ENCODE measurements around the gene MRAP2. TPM values are rescaled to one million over a fixed set of nuclear protein-coding genes. Genes with fewer than 3 reads are reported as not detected.

Gene MRAP2
- total RNA-seq, 1 experiment from 2014 or later = 0.07 TPM

DNA sequence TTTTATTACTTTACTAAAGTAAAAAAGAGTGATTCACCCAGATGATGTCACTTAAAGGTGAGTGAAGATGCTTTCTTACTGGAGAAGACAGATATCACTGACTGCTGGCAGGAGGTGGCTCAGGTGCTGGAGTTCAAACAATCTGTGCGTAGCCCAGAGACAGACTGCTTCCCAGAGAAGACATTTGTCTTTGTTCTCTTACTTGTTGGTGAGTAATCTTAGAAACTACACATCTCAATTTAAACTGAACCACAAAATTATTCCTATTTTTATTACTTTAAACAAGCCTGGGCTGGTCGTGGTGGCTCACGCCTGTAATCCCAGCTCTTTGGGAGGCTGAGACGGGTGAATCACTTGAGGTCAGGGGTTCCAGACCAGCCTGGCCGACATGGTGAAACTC, 101.7 kb downstream of the MRAP2 start:
- intact Hi-C loops (cut with micrococcal nuclease) = no loop called here
- Histone ChIP-seq H3K36me3 (ENCODE audit: low read depth, low read length) (no peaks in the 10 kb centered on the region), H4K20me1 (ENCODE audit: low read length) (no peaks in the 10 kb centered on the region), H3K4me1 (ENCODE audit: insufficient read depth, low read length) (no peaks in the 10 kb centered on the region), H3K4me3 (ENCODE audit: low read length) (no peak overlapping the region), H3K9me2 (replicated peaks; ENCODE audit: low read length) (no peaks in the 10 kb centered on the region), H3K4me2 (ENCODE audit: low read length) (no peak overlapping the region), H3F3A (ENCODE audit: low read length, unreplicated experiment) (no peaks in the 10 kb centered on the region), H3K79me2 (ENCODE audit: low read length) (no peaks in the 10 kb centered on the region), H3K27ac (ENCODE audit: low read length) (no peak overlapping the region), H3K9ac (ENCODE audit: low read length) (no peak overlapping the region), H3K9me3 (ENCODE audit: low read length) (no peaks in the 10 kb centered on the region), H2AFZ (ENCODE audit: low read length) (no peak overlapping the region), H3K27me3 (ENCODE audit: low read length) (no peaks in the 10 kb centered on the region)
- ChIA-PET CTCF (no interaction called here), POLR2A (ENCODE audit: unreplicated experiment) (no interaction called here)
- no TSS peak for BruUV-seq (replicated peaks)
- ATAC-seq (no peak), DNase-seq (no peak)
- TF ChIP-seq EZH2 (IDR thresholded peaks at IDR 0.05; ENCODE audit: low read length, unreplicated experiment) = no peak
- TF ChIP-seq, protein P1, sequence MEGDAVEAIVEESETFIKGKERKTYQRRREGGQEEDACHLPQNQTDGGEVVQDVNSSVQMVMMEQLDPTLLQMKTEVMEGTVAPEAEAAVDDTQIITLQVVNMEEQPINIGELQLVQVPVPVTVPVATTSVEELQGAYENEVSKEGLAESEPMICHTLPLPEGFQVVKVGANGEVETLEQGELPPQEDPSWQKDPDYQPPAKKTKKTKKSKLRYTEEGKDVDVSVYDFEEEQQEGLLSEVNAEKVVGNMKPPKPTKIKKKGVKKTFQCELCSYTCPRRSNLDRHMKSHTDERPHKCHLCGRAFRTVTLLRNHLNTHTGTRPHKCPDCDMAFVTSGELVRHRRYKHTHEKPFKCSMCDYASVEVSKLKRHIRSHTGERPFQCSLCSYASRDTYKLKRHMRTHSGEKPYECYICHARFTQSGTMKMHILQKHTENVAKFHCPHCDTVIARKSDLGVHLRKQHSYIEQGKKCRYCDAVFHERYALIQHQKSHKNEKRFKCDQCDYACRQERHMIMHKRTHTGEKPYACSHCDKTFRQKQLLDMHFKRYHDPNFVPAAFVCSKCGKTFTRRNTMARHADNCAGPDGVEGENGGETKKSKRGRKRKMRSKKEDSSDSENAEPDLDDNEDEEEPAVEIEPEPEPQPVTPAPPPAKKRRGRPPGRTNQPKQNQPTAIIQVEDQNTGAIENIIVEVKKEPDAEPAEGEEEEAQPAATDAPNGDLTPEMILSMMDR (conservative IDR thresholded peaks at IDR 0.05; ENCODE audit: low read depth, low read length) = no peak
- no peak for TF ChIP-seq EZH2phosphoT487 (IDR thresholded peaks at IDR 0.05; ENCODE audit: borderline replicate concordance, low read length)

DNA sequence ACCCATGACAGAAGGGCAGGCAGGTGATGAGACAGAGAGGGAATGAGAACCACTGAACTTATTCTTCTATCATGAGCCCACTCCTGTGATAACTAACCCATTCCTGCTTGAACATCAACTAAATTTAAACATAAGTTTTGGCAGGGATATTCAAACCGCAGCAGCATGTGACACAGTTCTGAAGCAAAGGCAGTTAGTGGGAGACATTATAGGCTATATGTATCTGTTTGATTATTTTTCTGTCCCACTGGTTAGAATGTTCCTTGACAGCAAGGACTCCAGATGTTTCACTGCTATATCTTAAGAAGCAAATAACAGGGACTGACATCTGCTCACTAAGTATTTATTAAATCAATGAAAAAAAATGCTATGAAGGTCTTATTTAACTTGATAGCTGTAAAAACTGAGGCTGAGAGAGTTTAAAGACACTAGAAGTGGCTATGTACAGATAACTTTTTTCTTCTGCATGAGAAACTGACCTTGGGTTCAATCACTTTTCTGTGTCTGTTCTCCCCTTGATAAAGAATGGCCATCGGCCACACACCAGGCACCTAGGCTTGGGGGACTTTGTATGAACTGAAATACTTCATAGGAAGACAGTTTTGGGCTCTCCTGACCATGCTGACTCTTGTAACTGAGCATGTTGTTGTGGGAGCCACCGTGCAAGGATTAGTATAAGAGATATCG, 102.9 kb downstream of the MRAP2 start:
- BruUV-seq (replicated peaks) = no TSS peak
- CTCF ChIA-PET = no interaction called here
- H3K79me2 ChIP-seq (ENCODE audit: low read length) = no peaks in the 10 kb centered on the region

DNA sequence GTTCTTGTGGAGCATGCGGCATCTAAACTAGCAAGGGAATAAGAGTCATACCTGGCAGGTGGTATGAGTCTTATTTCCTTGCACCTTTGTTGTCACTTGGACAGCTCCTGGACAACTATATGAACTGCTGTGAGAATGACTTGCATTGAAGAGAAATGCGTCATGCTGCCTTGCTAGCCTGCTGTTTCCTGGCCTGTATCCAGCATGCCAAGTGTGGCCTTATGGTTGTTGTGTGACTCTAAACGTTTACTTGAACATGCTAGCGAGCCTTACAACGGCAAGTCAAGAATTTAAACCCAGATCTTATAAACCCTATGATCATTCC, 103.4 kb downstream of the MRAP2 start:
- H3K4me3 ChIP-seq (ENCODE audit: low read length) = no peak overlapping the region
- H3K4me1 ChIP-seq (ENCODE audit: insufficient read depth, low read length) = no peaks in the 10 kb centered on the region
- H3K9me3 ChIP-seq (ENCODE audit: low read length) = no peaks in the 10 kb centered on the region
- H3K4me2 ChIP-seq (ENCODE audit: low read length) = no peak overlapping the region
- BruUV-seq (replicated peaks) = no TSS peak
- intact Hi-C loops (cut with micrococcal nuclease) = no loop called here
- no peaks in the 10 kb centered on the region for H3F3A ChIP-seq (ENCODE audit: low read length, unreplicated experiment)
- no peaks in the 10 kb centered on the region for H3K79me2 ChIP-seq (ENCODE audit: low read length)
- no peak overlapping the region for H3K9ac ChIP-seq (ENCODE audit: low read length)
- ChIA-PET POLR2A (ENCODE audit: unreplicated experiment) (no interaction called here), CTCF (no interaction called here)
- no peaks in the 10 kb centered on the region for H3K27me3 ChIP-seq (ENCODE audit: low read length)
- no peak overlapping the region for H3K27ac ChIP-seq (ENCODE audit: low read length)
- no peak for TF ChIP-seq EZH2phosphoT487 (IDR thresholded peaks at IDR 0.05; ENCODE audit: borderline replicate concordance, low read length)
- no peak for TF ChIP-seq EZH2 (IDR thresholded peaks at IDR 0.05; ENCODE audit: low read length, unreplicated experiment)
- TF ChIP-seq, protein P1 (conservative IDR thresholded peaks at IDR 0.05; ENCODE audit: low read depth, low read length) = no peak
- H2AFZ ChIP-seq (ENCODE audit: low read length) = no peak overlapping the region
- H3K9me2 ChIP-seq (replicated peaks; ENCODE audit: low read length) = no peaks in the 10 kb centered on the region
- no peaks in the 10 kb centered on the region for H3K36me3 ChIP-seq (ENCODE audit: low read depth, low read length)
- H4K20me1 ChIP-seq (ENCODE audit: low read length) = no peaks in the 10 kb centered on the region
- DNase-seq (peak; percentile 2), ATAC-seq (no peak)

More for the DNA sequence above, 102.9 kb downstream of the MRAP2 start:
- H3K36me3 ChIP-seq (ENCODE audit: low read depth, low read length) = no peaks in the 10 kb centered on the region
- no peak overlapping the region for H3K4me3 ChIP-seq (ENCODE audit: low read length)
- no peaks in the 10 kb centered on the region for H3K9me2 ChIP-seq (replicated peaks; ENCODE audit: low read length)
- H2AFZ ChIP-seq (ENCODE audit: low read length) = no peak overlapping the region
- intact Hi-C loops (cut with micrococcal nuclease) = no loop called here
- H3K27ac ChIP-seq (ENCODE audit: low read length) = no peak overlapping the region
- TF ChIP-seq, protein P1 (conservative IDR thresholded peaks at IDR 0.05; ENCODE audit: low read depth, low read length) = no peak
- TF ChIP-seq EZH2phosphoT487 (IDR thresholded peaks at IDR 0.05; ENCODE audit: borderline replicate concordance, low read length) (no peak), EZH2 (IDR thresholded peaks at IDR 0.05; ENCODE audit: low read length, unreplicated experiment) (no peak)
- H3K4me1 ChIP-seq (ENCODE audit: insufficient read depth, low read length) = no peaks in the 10 kb centered on the region
- no peaks in the 10 kb centered on the region for H3K27me3 ChIP-seq (ENCODE audit: low read length)
- POLR2A ChIA-PET (ENCODE audit: unreplicated experiment) = no interaction called here
- H3K9ac ChIP-seq (ENCODE audit: low read length) = no peak overlapping the region
- ATAC-seq = no peak
- H3F3A ChIP-seq (ENCODE audit: low read length, unreplicated experiment) = no peaks in the 10 kb centered on the region
- no peaks in the 10 kb centered on the region for H4K20me1 ChIP-seq (ENCODE audit: low read length)
- H3K4me2 ChIP-seq (ENCODE audit: low read length) = no peak overlapping the region
- no peak for DNase-seq
- H3K9me3 ChIP-seq (ENCODE audit: low read length) = no peaks in the 10 kb centered on the region

All from PC-3 (cell line).